Activated CD8-positive, alpha-beta T cell treated with anti-CD3 and anti-CD28 coated beads, Interleukin-2, amount 10 ng/mL, durations not matched to agents 7 days and 5 days (primary cell): ENCODE results near the gene SLU7. TPM values are rescaled to one million over a fixed set of nuclear protein-coding genes. Genes with fewer than 3 reads are reported as not detected.

ENCODE experiments used
- ATAC-seq: fragments of 150-1000 bp; cut with Tn5 transposase; one replicate; pipeline ENCODE4 v1.10.0; 2021; ENCODE audit warnings: moderate library complexity
- CTCF ChIA-PET: fragments of 350-600 bp; sonication (Branson Sonifier 250); formaldehyde crosslinking; loops from one replicate; lab custom pipeline; 2021; ENCODE audit warnings: antibody characterized with exemption; lab: Charles Lee
- POLR2A ChIA-PET: fragments of 350-600 bp; sonication (Branson Sonifier 250); formaldehyde crosslinking; loops from one replicate; lab custom pipeline; 2021; ENCODE audit warnings: antibody characterized with exemption; lab: Charles Lee
- DNase-seq: peaks from one replicate; pipeline ENCODE4 v3.0.0-alpha.2; 2020
- H3K27ac Mint-ChIP-seq: one replicate; pipeline ENCODE4 v1.8.0; 2021; ENCODE audit warnings: mild to moderate bottlenecking, mixed read lengths
- H3K27me3 Mint-ChIP-seq: one replicate; pipeline ENCODE4 v1.8.0; 2021; ENCODE audit warnings: low read depth, mixed read lengths
- H3K36me3 Mint-ChIP-seq: one replicate; pipeline ENCODE4 v1.8.0; 2021; ENCODE audit warnings: low read depth, mixed read lengths
- H3K4me1 Mint-ChIP-seq: one replicate; pipeline ENCODE4 v1.8.0; 2021; ENCODE audit warnings: low read depth, mixed read lengths
- H3K4me3 Mint-ChIP-seq: one replicate; pipeline ENCODE4 v1.8.0; 2021; ENCODE audit warnings: mild to moderate bottlenecking, mixed read lengths
- H3K9me3 Mint-ChIP-seq: one replicate; pipeline ENCODE4 v1.8.0; 2022; ENCODE audit warnings: mixed read lengths; ENCODE audit not compliant: insufficient read depth
- total RNA-seq, 2 experiments: library from RNA; stranded (reverse); gene quantifications; one replicate each; pipeline ENCODE4 v1.2.3, GENCODE V29; 2021

Gene SLU7
- total RNA-seq, 2 experiments from 2014 or later = 41.0 to 46.9 TPM

DNA sequence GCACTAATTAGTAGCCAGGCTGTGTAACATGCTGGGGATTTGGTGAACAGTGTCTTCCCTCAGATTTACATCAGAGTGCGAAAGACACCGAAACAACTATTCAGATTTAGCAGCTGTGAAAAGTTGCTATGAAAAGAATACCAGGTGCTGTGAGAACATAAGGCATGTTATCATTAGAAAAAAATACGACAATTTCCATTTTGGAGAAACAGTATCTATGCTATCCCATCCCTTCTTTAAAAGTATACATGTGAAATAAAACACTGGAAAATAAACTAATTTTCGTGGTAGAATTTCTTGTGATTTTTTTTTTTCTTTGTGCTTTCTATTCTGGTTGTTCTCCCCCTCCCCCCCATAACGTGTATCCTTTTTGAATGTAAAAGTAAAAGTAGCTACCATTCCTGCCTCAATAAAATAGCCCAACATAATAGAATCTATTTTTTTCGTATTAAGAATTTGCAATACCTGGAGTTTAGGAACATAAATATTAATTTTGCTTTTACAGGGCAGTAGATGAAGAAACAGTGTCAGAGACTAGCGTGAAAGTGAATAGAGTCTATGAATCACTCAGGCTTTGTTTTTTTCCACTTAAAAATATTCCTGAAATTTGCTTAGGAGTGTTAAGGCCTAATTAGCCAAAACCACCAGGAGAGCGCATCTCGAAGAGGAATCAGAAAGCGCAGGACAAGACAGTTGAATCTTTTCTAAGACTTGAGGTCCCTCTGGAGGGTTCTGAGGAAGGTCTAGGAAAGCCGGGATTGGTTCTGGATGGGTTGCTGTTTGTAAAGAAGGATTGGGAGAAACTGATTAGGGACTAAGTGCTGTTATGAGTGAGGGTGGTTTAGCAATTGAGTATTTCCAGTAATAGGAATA, 813 bp upstream of the SLU7 start:
- H3K36me3 Mint-ChIP-seq = peaks cover 40% of the 10 kb centered on the region
- no peaks in the 10 kb centered on the region for H3K9me3 Mint-ChIP-seq
- H3K4me3 Mint-ChIP-seq = peak overlapping the region; percentile 100
- peaks cover 72% of the 10 kb centered on the region for H3K4me1 Mint-ChIP-seq
- CTCF ChIA-PET = interaction anchor here (1.1 to 3.8 kb wide), 9 partner anchors 9 to 88 kb away, joined by 3 to 56 read pairs (median 4); partner anchors contain the start of gene FAM200C
- ATAC-seq = peak; percentile 21
- H3K27me3 Mint-ChIP-seq = no peaks in the 10 kb centered on the region
- DNase-seq = no peak
- peak overlapping the region; percentile 99 for H3K27ac Mint-ChIP-seq
- POLR2A ChIA-PET = interaction anchor here (0.7 to 3.2 kb wide), 12 partner anchors 12 to 410 kb away, joined by 3 to 21 read pairs (median 8); partner anchors contain the start of genes FAM200C, PWWP2A and TTC1

DNA sequence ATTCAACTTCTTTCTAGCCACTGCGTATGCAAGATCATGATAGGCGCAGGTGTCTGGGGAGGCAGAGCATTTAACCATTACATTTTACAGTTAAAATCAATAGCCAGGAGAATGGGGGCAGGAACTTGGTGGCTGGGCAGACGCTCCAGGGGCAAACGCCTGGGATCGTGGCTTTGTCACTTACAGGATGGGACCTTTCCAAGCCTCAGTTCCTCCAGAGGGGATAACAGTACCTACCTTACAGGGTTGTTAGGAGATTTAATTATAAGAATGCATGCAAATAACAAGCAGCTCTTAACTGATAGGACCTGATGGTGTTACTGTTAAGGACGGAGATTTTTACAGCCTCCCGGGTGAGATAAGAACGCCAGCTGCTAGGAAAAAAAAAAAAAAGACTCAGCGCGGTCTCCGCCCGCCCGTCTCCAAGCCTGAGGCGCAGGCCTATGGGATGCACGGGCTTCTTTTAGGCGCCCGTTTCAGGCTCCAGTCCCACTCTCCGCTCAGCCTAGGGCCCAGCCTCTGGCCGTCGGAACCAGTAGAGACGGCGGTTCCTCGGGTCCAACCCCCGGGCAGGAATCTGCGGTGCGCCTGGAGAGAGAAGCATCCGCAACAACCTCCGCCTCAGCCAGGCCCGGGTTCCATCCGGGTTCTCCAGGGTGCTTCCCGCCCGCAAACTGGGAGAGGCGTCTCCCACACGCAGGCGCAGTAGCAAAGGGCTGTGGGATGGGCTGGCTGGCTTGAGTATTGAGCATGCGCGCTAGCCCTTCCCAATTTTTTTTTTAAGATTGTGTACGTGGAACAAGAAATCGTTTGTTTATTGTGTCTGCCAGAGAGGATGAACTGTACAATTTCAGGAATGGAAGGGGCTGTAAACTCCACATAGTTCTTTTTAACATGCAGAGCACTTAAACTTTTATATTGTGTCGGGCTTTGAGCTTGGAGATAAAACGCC, 19.2 kb downstream of the SLU7 start, which contains the start of gene FAM200C:
TSS of gene FAM200C (minus strand) at position 653 of the 952 bp plus-strand sequence. CDS start 4,564 bp downstream, outside the sequence.
- H3K36me3 Mint-ChIP-seq = peaks cover 26% of the 10 kb centered on the region

DNA sequence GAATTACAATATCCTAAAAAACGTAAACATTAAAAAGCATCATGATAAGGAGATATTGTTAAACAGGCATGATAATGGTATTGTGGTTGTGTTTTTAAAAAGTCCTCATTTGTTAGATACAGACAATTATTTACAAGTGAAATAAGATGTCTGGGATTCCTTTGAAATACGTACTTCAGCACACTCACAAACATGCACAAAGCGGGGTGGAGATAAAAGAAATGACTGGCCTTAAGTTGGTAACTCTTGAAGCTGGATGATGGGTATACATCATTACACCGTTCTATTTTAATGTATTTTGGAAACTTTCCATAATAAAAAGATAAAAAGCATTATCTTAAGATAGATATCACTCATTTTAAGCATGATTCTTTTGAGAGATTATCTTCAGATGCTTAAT, 20.1 kb downstream of the SLU7 start:
- peaks cover 17% of the 10 kb centered on the region for H3K36me3 Mint-ChIP-seq
- CTCF ChIA-PET = interaction anchor here (1.3 to 1.8 kb wide), 3 partner anchors 8 to 377 kb away, joined by 3 to 10 read pairs (median 4); partner anchors contain the start of gene SLU7
- DNase-seq (no peak), ATAC-seq (no peak)
- H3K4me3 Mint-ChIP-seq = peak overlapping the region; percentile 90
- H3K27me3 Mint-ChIP-seq = no peaks in the 10 kb centered on the region
- H3K4me1 Mint-ChIP-seq = peaks cover 15% of the 10 kb centered on the region
- POLR2A ChIA-PET = interaction anchor here (1.0 to 2.4 kb wide), 2 partner anchors 20 to 26 kb away, joined by 3 to 14 read pairs; partner anchors contain the start of gene SLU7
- H3K9me3 Mint-ChIP-seq = no peaks in the 10 kb centered on the region
- no peak overlapping the region for H3K27ac Mint-ChIP-seq

More for the DNA sequence above, 19.2 kb downstream of the SLU7 start, which contains the start of gene FAM200C:
- Mint-ChIP-seq H3K27me3 (no peaks in the 10 kb centered on the region), H3K4me3 (peak within 1 kb of the TSS; percentile 90), H3K9me3 (no peaks in the 10 kb centered on the region), H3K4me1 (peaks cover 15% of the 10 kb centered on the region), H3K27ac (peak within 1 kb of the TSS; percentile 67)
- ChIA-PET POLR2A (interaction anchor here (0.8 to 2.4 kb wide), 3 partner anchors 19 to 25 kb away, joined by 3 to 14 read pairs (median 5); partner anchors contain the start of genes PTTG1 and SLU7), CTCF (interaction anchor here (1.3 to 2.2 kb wide), 5 partner anchors 9 to 378 kb away, joined by 3 to 10 read pairs (median 4); partner anchors contain the start of genes PTTG1 and SLU7)
- peak; percentile 89 for ATAC-seq
- peak; percentile 77 for DNase-seq

DNA sequence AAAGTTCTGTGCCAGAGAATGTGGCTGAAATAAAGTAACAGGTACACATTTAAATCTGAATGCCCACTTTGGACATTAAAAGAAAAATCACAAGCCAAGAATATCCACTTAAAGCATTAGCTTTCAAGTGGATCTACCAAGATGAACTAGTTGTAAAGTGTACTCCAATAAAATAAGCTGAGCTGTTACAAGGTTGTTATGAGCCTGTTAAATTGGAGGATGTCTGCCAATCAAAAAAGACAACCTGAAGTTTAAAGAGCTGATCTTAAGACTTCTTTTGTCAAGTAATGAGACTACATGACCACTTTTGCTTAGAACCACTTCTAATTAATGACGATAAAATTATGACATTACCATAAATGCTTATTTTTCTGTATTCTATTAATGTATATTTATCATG, 21.4 kb downstream of the SLU7 start:
- ATAC-seq (no peak), DNase-seq (no peak)
- POLR2A ChIA-PET = no interaction called here
- no peak overlapping the region for H3K4me3 Mint-ChIP-seq
- H3K4me1 Mint-ChIP-seq = peaks cover 15% of the 10 kb centered on the region
- CTCF ChIA-PET = interaction anchor here (1.8 kb wide), 1 partner anchor 375 kb away, joined by 6 read pairs; no protein-coding TSS in a partner anchor
- peaks cover 9% of the 10 kb centered on the region for H3K36me3 Mint-ChIP-seq
- no peaks in the 10 kb centered on the region for H3K9me3 Mint-ChIP-seq
- no peak overlapping the region for H3K27ac Mint-ChIP-seq
- no peaks in the 10 kb centered on the region for H3K27me3 Mint-ChIP-seq

DNA sequence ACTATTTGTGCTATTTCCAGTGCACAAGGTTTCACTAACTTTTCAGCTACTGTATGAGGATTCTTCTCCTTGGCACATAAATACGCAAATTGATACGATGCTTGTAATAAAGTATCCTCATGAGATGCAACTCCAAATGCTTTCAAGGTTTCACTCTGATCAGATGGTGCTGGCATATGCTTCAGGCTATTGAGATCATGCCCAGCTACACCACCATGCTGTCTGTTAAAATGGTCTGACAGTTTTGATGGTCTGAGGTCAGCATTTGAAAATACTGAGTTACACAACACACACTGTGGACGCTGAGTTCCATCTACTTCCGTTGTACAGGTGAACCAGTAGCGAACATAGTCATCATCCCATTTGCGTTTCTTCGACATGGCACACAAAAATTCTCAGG, 23.8 kb downstream of the SLU7 start:
- ChIA-PET POLR2A (interaction anchor here (1.7 kb wide), 1 partner anchor 23 kb away, joined by 6 read pairs; no protein-coding TSS in a partner anchor), CTCF (interaction anchor here (0.9 to 2.2 kb wide), 2 partner anchors 8 to 15 kb away, joined by 3 to 5 read pairs; no protein-coding TSS in a partner anchor)

DNA sequence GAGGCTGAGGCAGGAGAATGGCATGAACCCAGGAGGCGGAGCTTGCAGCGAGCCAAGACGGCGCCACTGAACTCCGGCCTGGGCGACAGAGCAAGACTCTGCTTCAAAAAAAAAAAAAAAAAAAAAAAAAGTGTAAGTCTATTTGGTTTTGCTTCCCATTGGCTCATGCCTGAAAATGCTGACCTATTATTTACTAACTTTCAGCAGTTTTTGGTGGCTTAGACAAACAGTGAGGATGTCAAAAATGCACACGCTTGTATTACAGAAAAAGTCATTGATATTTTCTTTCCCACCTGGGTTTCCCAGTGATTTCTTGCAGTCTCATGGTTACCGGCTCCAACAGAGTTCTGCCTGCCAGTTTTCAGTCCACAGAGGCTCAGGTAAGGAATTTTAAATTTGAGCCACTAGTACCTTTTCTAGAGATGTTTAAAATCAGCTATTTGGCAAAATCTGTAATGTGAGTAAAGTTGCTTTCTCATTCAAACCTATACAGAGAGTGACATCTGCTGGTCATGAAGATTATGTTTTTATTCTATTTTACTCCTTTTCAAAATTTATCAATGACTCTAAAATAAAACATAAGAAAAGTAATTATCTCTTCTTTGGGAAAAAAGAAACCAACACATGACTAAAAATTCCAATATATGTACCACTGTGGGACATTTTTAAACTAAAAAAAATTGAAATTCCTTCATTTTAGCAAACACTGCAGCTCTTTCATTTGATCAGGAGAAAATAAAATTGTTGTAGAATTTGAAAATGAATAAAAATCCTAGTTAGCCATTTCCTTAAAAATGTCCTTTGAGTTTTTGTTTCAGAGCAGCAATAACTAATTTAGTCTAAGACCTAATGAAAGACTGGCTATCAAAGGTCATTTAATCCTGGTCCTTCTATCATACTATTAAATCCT, 27.8 kb downstream of the SLU7 start:
- ChIA-PET CTCF (interaction anchor here (0.7 to 4.1 kb wide), 15 partner anchors 9 to 369 kb away, joined by 3 to 20 read pairs (median 5); partner anchors contain the start of gene FAM200C), POLR2A (no interaction called here)
- Mint-ChIP-seq H3K27ac (no peak overlapping the region), H3K36me3 (peaks cover 5% of the 10 kb centered on the region), H3K27me3 (no peaks in the 10 kb centered on the region), H3K9me3 (peaks cover 15% of the 10 kb centered on the region), H3K4me1 (no peaks in the 10 kb centered on the region), H3K4me3 (no peak overlapping the region)
- DNase-seq = no peak
- ATAC-seq = no peak

More for the DNA sequence above, 23.8 kb downstream of the SLU7 start:
- no peak overlapping the region for H3K4me3 Mint-ChIP-seq
- DNase-seq (no peak), ATAC-seq (no peak)
- H3K9me3 Mint-ChIP-seq = no peaks in the 10 kb centered on the region
- no peaks in the 10 kb centered on the region for H3K27me3 Mint-ChIP-seq
- H3K36me3 Mint-ChIP-seq = peaks cover 2% of the 10 kb centered on the region
- H3K27ac Mint-ChIP-seq = no peak overlapping the region
- H3K4me1 Mint-ChIP-seq = peaks cover 10% of the 10 kb centered on the region

DNA sequence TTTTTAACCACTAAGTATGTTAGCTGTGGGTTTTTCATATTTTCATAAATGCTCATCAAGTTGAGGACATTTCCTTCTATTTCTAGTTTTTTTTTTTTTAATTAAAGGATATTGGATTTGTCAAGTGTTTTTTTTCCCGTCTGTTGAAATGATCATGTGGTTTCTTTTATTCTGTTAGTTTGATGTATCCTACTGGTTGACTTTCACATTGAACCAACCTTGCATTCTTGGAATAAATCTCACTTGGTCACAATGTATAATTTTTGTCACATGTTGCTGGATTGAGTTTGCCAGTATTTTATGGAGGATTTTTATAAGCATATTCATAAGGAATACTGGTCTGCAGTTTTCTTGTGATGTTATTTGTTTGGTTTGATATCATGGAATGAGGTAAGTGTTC, 31.4 kb downstream of the SLU7 start:
- peaks cover 4% of the 10 kb centered on the region for H3K27me3 Mint-ChIP-seq
- no peak for DNase-seq
- peaks cover 5% of the 10 kb centered on the region for H3K36me3 Mint-ChIP-seq
- CTCF ChIA-PET = no interaction called here
- H3K4me3 Mint-ChIP-seq = no peak overlapping the region
- POLR2A ChIA-PET = no interaction called here
- no peaks in the 10 kb centered on the region for H3K4me1 Mint-ChIP-seq
- ATAC-seq = no peak
- H3K9me3 Mint-ChIP-seq = peaks cover 15% of the 10 kb centered on the region
- H3K27ac Mint-ChIP-seq = no peak overlapping the region

DNA sequence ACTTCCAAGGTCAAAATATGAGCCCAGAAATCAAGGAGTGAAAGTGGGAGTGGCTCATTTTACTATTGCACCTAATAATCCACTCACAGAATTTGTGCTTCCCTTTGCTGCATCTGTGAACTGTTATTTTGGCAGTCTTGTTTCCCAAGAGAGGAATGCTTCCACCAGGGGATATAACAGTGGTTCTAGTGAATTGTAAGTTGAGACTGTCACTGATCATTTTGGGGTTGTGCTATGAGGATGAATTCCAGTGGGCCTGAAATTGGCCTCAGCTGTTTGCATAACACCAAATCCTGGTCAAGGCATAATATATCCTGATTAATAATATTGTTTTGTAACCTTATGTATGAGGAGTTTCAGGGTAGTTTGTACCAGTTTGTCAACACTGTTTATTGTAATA, 33.4 kb downstream of the SLU7 start:
- ATAC-seq (no peak), DNase-seq (no peak)
- no peaks in the 10 kb centered on the region for H3K4me1 Mint-ChIP-seq
- H3K4me3 Mint-ChIP-seq = no peak overlapping the region
- peaks cover 12% of the 10 kb centered on the region for H3K27me3 Mint-ChIP-seq
- CTCF ChIA-PET = no interaction called here
- POLR2A ChIA-PET = no interaction called here
- H3K36me3 Mint-ChIP-seq = peaks cover 5% of the 10 kb centered on the region
- peaks cover 15% of the 10 kb centered on the region for H3K9me3 Mint-ChIP-seq
- no peak overlapping the region for H3K27ac Mint-ChIP-seq

DNA sequence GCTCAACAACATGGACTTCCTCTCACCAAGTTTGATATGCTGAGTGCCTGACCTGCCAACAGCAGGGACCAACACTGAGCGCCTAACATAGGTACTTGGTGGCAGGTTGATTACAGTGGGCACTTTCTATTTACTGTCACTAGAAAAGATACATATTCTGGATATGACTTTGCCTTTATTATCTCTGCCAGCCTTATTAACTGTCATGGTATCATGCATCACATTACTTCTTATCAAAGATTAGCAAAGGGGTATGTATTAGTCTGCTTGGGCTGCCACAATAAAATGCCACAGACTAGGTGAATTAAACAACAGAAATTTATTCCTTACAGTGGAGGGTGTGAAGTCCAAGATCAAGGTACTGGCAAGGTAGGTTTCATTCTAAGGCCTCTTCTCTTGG, 34.2 kb downstream of the SLU7 start:
- CTCF ChIA-PET = no interaction called here
- peaks cover 15% of the 10 kb centered on the region for H3K9me3 Mint-ChIP-seq
- peaks cover 12% of the 10 kb centered on the region for H3K27me3 Mint-ChIP-seq
- no peak overlapping the region for H3K4me3 Mint-ChIP-seq
- ATAC-seq (no peak), DNase-seq (no peak)
- POLR2A ChIA-PET = no interaction called here
- no peak overlapping the region for H3K27ac Mint-ChIP-seq
- H3K4me1 Mint-ChIP-seq = no peaks in the 10 kb centered on the region
- H3K36me3 Mint-ChIP-seq = peaks cover 5% of the 10 kb centered on the region

DNA sequence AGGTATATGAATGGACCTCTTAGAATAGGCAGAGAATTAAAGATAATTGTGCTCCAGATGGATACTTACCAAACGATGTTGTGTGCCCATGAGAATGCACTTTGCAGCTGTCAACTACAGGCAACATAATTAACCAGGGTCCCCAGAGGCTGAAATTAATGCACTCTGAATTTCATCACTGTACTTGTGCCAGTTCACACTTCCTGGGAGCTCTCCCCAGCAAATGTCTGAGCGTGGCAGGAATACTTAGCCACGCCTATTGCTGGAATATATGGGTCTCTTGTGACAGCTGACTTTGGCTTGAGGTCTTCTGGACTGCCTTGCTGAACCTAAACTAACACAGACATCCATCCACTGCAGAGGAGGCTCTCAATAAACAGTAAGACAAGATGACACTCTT, 36.5 kb downstream of the SLU7 start:
- peaks cover 2% of the 10 kb centered on the region for H3K9me3 Mint-ChIP-seq
- ATAC-seq (no peak), DNase-seq (no peak)
- H3K36me3 Mint-ChIP-seq = no peaks in the 10 kb centered on the region
- H3K4me1 Mint-ChIP-seq = no peaks in the 10 kb centered on the region
- H3K27ac Mint-ChIP-seq = no peak overlapping the region
- H3K4me3 Mint-ChIP-seq = no peak overlapping the region
- CTCF ChIA-PET = no interaction called here
- POLR2A ChIA-PET = interaction anchor here (0.6 kb wide), 1 partner anchor 40 kb away, joined by 4 read pairs; no protein-coding TSS in a partner anchor
- H3K27me3 Mint-ChIP-seq = peaks cover 17% of the 10 kb centered on the region
